Renal pelvis (tissue), 12 donors: Measurements from ENCODE around the gene SBSN. TPM values are rescaled to one million over a fixed set of nuclear protein-coding genes. Genes with fewer than 3 reads are reported as not detected.
A peak's percentile ranks its signal among the peaks of the same experiment; 100 is the strongest.

Source experiments
- DNase-seq: peaks from one replicate; pipeline ENCODE4 v3.0.0-alpha.2; 2013
- long read RNA-seq, 16 experiments: transcript quantifications; one replicate each; lab custom pipeline, GENCODE V29; 2026
- polyA plus RNA-seq, 3 donors: library from polyadenylated mRNA; unstranded; fragments of 120-200 nt; gene quantifications; one replicate each; pipeline ENCODE4 v1.2.1, GENCODE V29; 2013; ENCODE audit not compliant: insufficient read length in 3 of 3

The SBSN gene
- polyA plus RNA-seq = not detected
- long read RNA-seq, donor 1 = 0 reads
- long read RNA-seq, donor 2 = 0 reads
- long read RNA-seq, donor 3 = 0 reads
- long read RNA-seq, donor 4 = 0 reads
- long read RNA-seq, donor 5 = 0 reads
- long read RNA-seq, donor 6 = 0 reads
- long read RNA-seq, donor 7 = 0 reads
- long read RNA-seq, donor 8 = 0 reads
- long read RNA-seq, donor 9 = 0 reads
- long read RNA-seq, donor 10 = 0 reads
- long read RNA-seq, donor 11 = 0 reads
- long read RNA-seq, donor 12 = 0 reads
- long read RNA-seq, donor 13 = 0 reads
- long read RNA-seq, donor 14 = 0 reads
- long read RNA-seq, donor 15 = 0 reads
- long read RNA-seq, donor 16 = 0 reads

DNA sequence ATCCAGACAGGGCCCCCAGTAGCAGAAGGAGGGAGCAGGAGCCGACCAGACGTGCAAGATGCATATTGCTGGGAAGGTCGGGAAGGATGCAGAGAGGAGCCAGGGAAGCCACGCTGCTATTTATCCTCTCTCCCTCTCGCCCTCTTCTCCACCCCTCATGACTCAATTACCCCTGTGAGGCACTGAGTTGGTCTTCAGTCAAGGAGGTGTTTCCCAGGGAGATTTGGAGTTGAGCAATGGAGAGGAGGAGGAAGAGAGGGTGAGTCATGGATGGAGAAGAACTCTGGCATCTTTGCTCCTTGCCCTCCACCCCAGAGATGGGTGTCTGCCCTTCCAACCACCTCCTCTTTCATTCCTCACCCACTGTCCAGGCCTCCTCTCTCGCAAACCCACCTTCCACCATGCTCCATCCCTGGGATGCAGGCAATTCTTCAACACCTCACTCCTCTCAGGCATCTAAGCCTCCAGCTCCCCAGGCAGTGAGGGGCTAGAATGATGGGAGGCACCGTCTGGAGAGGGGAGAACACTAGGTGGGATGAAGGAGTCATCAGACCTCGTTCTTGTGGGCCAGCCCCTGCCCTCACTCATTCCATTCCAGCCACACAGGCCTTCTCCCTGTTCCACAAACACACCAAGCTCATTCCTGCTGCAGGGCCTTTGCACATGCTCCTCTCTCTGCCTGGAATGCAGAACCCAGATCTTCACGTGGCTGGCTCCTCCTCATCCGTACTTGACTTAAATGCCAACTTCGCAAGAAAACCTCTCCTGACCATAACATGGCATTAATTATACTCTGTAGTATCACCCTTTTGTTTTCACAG lies at the start of gene SBSN:
SBSN (minus strand) TSS at position 94 of the 821 bp plus-strand sequence; CDS start at position 64, 30 bp downstream.
- no peak for DNase-seq

- DNase-seq = no peak
Measured at GRCh38 chr19:35571406-35571965, 43.4 kb upstream of the SBSN start.

GRCh38 chr19:35569281-35569781 lies 41.2 kb upstream of the SBSN start:
- DNase-seq = no peak

- DNase-seq = no peak
Measured at GRCh38 chr19:35566738-35567137, 38.6 kb upstream of the SBSN start.

DNA sequence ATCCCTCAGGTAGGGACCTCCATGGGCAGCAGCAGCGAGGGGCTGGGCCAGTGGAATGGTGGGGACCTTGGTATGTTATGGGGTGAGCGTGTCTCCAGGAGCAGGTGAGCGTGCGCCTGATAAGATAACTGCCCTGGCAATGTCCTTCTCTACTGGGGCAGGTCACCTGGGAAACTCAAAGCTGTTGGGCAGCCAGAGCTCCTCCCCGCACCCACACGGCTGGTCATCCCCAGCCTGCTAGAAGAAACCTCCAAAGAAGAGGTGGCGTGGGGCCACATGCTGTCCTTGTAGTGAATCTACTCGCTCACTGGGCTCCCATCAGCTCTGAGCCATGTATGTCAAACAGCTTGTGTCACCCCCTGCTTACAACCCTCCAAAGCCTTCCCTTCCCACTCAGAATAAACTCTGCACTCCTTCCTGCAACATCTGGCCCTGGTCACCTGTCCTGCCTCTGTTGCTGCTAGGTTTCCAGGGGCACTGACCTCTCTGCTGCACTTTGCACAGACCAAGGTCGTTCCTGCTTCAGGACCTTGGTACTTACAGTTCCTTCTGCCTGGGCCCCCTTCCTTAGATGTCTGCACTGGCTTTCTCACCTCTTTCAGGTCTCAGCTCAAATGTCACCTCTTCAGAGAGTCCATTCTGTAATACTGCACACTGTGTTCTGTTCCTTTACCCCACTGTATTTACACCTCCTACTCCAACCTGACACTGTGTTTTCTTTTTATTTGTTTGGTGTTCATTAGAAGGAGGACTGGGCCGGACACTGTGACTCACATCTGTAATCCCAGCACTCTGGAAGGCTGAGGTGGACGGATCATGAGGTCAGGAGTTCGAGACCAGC lies 37.1 kb upstream of the SBSN start:
- no peak for DNase-seq

- no peak for DNase-seq
Measured at GRCh38 chr19:35563207-35563829, 35.2 kb upstream of the SBSN start, which contains the start of gene ATP4A. TSS of gene ATP4A (minus strand) at chr19:35563658. CDS start at chr19:35563629, 29 bp downstream.

DNA sequence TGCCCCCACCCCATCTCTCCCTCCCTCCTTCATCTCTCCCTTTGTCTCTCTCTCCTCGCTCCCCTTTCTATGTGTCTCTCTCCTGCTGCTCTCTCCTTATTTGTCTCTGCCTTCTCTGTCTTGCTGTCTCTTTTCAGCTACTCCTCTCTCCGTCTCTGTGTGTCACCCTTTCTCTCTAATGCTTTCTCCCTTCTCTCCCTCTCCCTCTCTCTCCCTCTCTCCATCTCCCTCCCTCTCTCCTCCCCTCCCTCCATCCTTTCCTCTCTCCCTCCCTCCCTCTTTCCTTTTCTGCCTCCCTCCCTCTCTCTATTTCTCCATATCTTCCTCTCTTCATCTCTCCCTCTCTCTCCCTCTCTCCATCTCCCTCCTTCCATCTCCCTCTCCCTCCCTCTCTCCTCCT lies 34.7 kb upstream of the SBSN start:
- DNase-seq = no peak

DNA sequence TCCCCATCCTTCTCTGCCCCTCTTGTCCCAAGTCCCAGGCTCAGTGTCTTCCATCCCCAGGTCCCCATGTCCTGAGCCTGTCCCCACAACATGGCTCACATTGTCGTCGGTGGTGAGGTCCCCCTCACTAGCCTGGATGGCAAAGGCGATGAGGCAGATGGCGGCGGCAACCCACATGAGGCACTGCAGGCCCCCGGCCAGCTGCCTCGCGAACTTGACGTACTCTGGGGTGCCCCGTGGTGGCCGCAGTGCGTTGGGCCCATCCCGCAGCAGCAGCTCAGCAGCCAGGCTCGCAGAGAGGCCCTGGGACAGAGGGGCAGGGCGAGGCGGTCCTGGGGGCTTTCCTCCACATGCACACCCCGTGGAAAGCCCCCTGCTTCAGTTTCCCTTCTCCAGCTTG lies 34.2 kb upstream of the SBSN start:
- DNase-seq = no peak

GRCh38 chr19:35561436-35561835 lies 33.3 kb upstream of the SBSN start:
- DNase-seq = no peak

DNA sequence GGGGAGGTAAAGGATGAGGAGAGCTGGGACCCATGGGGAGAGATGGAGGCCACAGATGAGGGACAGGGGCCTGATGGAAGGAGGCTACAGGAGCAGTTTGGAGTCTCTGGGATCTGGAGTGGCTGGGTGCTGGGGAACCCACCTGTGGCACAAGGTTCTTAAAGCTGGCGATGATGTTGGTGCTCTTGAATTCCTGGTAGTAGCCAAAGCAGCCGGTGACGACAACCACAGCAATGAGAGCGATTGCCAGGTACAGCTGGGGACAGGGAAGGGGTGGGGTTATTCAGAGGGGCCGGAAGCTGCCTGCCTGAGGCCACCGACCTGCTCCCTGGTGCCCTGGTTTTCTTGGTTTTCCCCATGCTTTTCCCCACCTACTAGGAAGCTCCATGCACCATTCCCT lies 32.6 kb upstream of the SBSN start:
- DNase-seq = no peak

DNA sequence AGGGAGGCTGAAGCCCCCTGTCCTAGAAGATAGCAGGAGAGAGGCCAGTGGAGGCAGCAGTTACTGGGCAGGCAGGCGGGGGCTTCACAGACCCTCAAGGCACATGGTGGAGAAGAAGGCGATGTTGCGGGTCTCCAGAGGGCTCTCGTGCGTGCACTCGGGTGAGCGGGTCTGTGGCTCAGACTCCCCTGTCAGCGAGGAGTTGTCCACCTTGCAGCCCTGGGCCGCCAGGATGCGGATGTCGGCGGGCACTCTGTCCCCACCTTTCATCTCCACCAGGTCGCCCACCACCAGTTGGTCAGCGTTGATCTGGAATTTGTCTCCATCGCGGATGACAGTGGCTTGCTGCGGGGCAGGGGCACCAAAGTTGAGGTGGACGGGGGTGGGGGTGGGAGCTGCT lies 32.2 kb upstream of the SBSN start:
- no peak for DNase-seq

DNA sequence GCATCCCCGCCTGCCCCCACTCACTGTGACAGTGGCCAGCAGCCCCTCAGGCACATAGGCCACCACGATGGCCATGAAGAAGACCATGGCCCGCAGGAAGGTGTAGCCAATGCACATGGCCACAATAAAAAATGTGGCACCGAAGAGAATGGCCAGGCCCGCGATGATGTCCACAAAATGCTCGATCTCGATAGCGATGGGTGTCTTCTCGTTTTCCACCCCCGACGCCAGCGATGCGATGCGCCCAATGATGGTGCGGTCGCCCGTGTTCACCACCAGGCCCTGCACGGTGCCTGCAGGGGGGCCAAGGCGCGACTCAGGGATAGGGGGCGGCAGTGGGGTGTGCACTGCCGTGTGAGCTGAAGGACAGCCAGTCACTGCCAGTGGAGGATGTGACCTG lies 31.7 kb upstream of the SBSN start:
- no peak for DNase-seq

GRCh38 chr19:35559281-35559659 lies 31.2 kb upstream of the SBSN start:
- no peak for DNase-seq

GRCh38 chr19:35558400-35559280 lies 30.5 kb upstream of the SBSN start:
- DNase-seq = no peak

DNA sequence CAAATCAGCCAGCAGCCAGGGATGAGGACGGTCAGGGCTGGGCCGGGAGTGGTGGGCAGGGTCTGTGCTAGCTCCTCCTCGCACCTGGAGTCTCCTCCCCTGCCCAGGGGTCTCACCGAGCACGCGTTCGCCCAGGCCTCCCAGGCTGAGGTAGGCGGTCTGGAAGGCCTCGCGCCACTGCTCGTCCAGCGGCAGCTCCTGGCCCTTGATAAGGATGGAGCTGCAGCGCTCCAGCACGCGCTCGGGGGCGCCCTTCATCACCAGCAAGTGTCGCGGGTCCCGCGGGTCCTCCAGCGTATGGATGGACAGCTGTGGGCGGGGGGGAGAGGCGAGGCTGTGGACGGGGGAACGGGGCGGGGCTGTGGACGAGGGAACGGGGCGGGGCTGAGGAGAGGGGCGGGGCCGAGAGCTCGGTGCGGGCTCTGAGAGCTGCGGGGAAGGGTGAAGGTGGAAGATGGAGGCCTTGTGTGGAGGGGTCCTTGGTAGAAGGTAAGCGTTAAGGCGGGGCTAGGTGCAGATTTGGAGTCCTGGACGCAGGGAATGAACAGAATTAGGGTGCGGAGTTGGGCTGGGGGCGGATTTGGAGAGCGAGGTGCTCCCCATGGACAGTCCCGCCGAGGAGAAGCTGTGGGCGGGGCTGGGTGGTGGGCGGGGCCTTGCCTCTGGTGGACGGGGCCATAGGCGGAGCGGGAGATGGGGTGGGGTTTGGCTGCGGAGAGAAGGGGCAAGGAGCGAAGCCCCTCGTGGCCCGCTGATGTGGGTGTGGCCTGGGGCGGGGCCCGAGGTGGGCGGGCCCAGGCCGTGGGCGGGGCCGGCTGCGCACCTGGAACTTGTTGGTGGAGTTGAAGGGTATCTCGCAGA lies 29.7 kb upstream of the SBSN start:
- peak; percentile 62 for DNase-seq

GRCh38 chr19:35556846-35557538 lies 28.9 kb upstream of the SBSN start:
- DNase-seq = no peak

- DNase-seq = no peak
Measured at GRCh38 chr19:35556025-35556590, 28.0 kb upstream of the SBSN start.
